Neural cell (in vitro differentiated cells): Measurements from ENCODE around the gene YWHAG. TPM values are rescaled to one million over a fixed set of nuclear protein-coding genes. Genes with fewer than 3 reads are reported as not detected.

ENCODE experiments used
- H2AFZ ChIP-seq: fragments of 200-600, 300-800 bp; sonication (generic), shearing (Covaris generic); 2 replicates; pipeline ENCODE4 v1.6.0; 2014; ENCODE audit warnings: low read depth, mild to moderate bottlenecking, antibody characterized with exemption, low read length, moderate library complexity
- H3F3A ChIP-seq: fragments of 200-600 bp; shearing (Covaris generic); 2 replicates; pipeline ENCODE4 v1.6.1; 2016; ENCODE audit warnings: mild to moderate bottlenecking, moderate library complexity, mixed read lengths, antibody characterized with exemption, low read length; ENCODE audit not compliant: insufficient read depth, poor library complexity, severe bottlenecking
- H3K27ac ChIP-seq: fragments of 200-600, 300-800 bp; sonication (generic), shearing (Covaris generic); 2 replicates; pipeline ENCODE4 v1.5.1; 2014; ENCODE audit warnings: mild to moderate bottlenecking, low read length, moderate library complexity
- H3K27me3 ChIP-seq: fragments of 300-800, 200-600 bp; sonication (generic), shearing (Covaris generic); 2 replicates; pipeline ENCODE4 v1.6.0; 2014; ENCODE audit warnings: mild to moderate bottlenecking, low read depth, low read length, moderate library complexity; ENCODE audit not compliant: insufficient read depth
- H3K36me3 ChIP-seq: fragments of 300-800, 200-600 bp; sonication (generic), shearing (Covaris generic); 2 replicates; pipeline ENCODE4 v1.5.1; 2014; ENCODE audit warnings: mild to moderate bottlenecking, antibody characterized with exemption, low read length, moderate library complexity; ENCODE audit not compliant: insufficient read depth
- H3K4me2 ChIP-seq: fragments of 300-800, 200-600 bp; sonication (generic), shearing (Covaris generic); 2 replicates; pipeline ENCODE4 v1.6.0; 2014; ENCODE audit warnings: mild to moderate bottlenecking, low read length
- H3K4me3 ChIP-seq: fragments of 300-800, 200-600 bp; sonication (generic), shearing (Covaris generic); 2 replicates; pipeline ENCODE4 v1.5.1; 2014; ENCODE audit warnings: mild to moderate bottlenecking, low read length, moderate library complexity
- H3K79me2 ChIP-seq: fragments of 200-600 bp; shearing (Covaris generic); replicated peaks from 2 replicates; pipeline ENCODE4 v1.6.0; 2014; ENCODE audit warnings: mild to moderate bottlenecking, low read length, moderate library complexity; ENCODE audit not compliant: insufficient read depth
- H3K9ac ChIP-seq: fragments of 300-800, 200-600 bp; sonication (generic), shearing (Covaris generic); 2 replicates; pipeline ENCODE4 v1.6.1; 2016; ENCODE audit warnings: mild to moderate bottlenecking, low read length, mixed read lengths
- H3K9me2 ChIP-seq: fragments of 200-600 bp; shearing (Covaris generic); 2 replicates; pipeline ENCODE4 v1.6.1; 2016; ENCODE audit warnings: mild to moderate bottlenecking, low read length, mixed read lengths; ENCODE audit not compliant: insufficient read depth
- H3K9me3 ChIP-seq: fragments of 200-600, 300-800 bp; sonication (generic), shearing (Covaris generic); 2 replicates; pipeline ENCODE4 v1.6.1; 2016; ENCODE audit warnings: mild to moderate bottlenecking, mixed run types, low read length, moderate library complexity, mixed read lengths
- H4K20me1 ChIP-seq: fragments of 200-600 bp; shearing (Covaris generic); 2 replicates; pipeline ENCODE4 v1.6.1; 2016; ENCODE audit warnings: mild to moderate bottlenecking, mixed run types; ENCODE audit not compliant: insufficient read depth
- CTCF ChIP-seq: fragments of 450-650 bp; IDR thresholded peaks from 2 replicates; pipeline ENCODE4 v1.5.1; 2014; ENCODE audit warnings: antibody characterized with exemption, mild to moderate bottlenecking, moderate library complexity; ENCODE audit not compliant: poor library complexity, severe bottlenecking
- EP300 ChIP-seq: fragments of 450-650 bp; conservative IDR thresholded peaks from 2 replicates; pipeline ENCODE4 v1.6.1; 2014; ENCODE audit warnings: antibody characterized with exemption, mild to moderate bottlenecking, moderate library complexity; ENCODE audit not compliant: poor library complexity, severe bottlenecking
- EZH2 ChIP-seq: fragments of 200-600, 300-800 bp; shearing (Covaris generic), sonication (generic); IDR thresholded peaks from 2 replicates; pipeline ENCODE4 v1.6.1; 2014; ENCODE audit warnings: antibody characterized with exemption, low read length, borderline replicate concordance, mild to moderate bottlenecking; ENCODE audit not compliant: insufficient read depth, poor library complexity, severe bottlenecking
- MXI1 ChIP-seq: fragments of 450-650 bp; conservative IDR thresholded peaks from 2 replicates; pipeline ENCODE4 v1.6.1; 2014; ENCODE audit warnings: antibody characterized with exemption, mild to moderate bottlenecking; ENCODE audit not compliant: poor library complexity, severe bottlenecking
- POLR2AphosphoS5 ChIP-seq: IDR thresholded peaks from 2 replicates; pipeline ENCODE4 v1.6.1; 2012
- RAD21 ChIP-seq: fragments of 450-650 bp; conservative IDR thresholded peaks from 2 replicates; pipeline ENCODE4 v1.6.1; 2014; ENCODE audit warnings: antibody characterized with exemption, mild to moderate bottlenecking, moderate library complexity
- REST ChIP-seq: IDR thresholded peaks from 2 replicates; pipeline ENCODE4 v1.6.1; 2012; ENCODE audit warnings: borderline replicate concordance
- SMC3 ChIP-seq: fragments of 450-650 bp; conservative IDR thresholded peaks from 2 replicates; pipeline ENCODE4 v1.6.1; 2014; ENCODE audit warnings: antibody characterized with exemption, mild to moderate bottlenecking, moderate library complexity; ENCODE audit not compliant: poor library complexity
- TAF1 ChIP-seq: IDR thresholded peaks from 2 replicates; pipeline ENCODE4 v1.6.1; 2012; ENCODE audit warnings: low read depth
- polyA plus RNA-seq: library from polyadenylated mRNA; depleted of rRNA; stranded (reverse); fragments of >200 nt; gene quantifications from 2 replicates; pipeline ENCODE4 v1.2.3, GENCODE V29; 2014

YWHAG gene
- polyA plus RNA-seq, 1 donor from 2014 or later, result 284 TPM

GRCh38 chr7:76278540-76278939, 80.3 kb downstream of the YWHAG start:
- no peak overlapping the region for H3K9ac ChIP-seq
- no peak overlapping the region for H3K27ac ChIP-seq
- no peaks in the 10 kb centered on the region for H3K9me3 ChIP-seq
- no peak overlapping the region for H3K4me2 ChIP-seq
- no peak overlapping the region for H2AFZ ChIP-seq
- peaks cover 56% of the 10 kb centered on the region for H3K27me3 ChIP-seq
- no peak for TF ChIP-seq CTCF
- no peak for TF ChIP-seq POLR2AphosphoS5
- TF ChIP-seq RAD21, result no peak
- TF ChIP-seq EZH2, result no peak
- TF ChIP-seq REST, result no peak
- TF ChIP-seq EP300, result no peak
- no peak for TF ChIP-seq SMC3
- TF ChIP-seq TAF1, result no peak
- TF ChIP-seq MXI1, result no peak
- H3K36me3 ChIP-seq, result no peaks in the 10 kb centered on the region
- no peak overlapping the region for H3K4me3 ChIP-seq
- H3K9me2 ChIP-seq, result no peaks in the 10 kb centered on the region
- H4K20me1 ChIP-seq, result no peaks in the 10 kb centered on the region
- H3F3A ChIP-seq, result no peaks in the 10 kb centered on the region
- H3K79me2 ChIP-seq, result no peaks in the 10 kb centered on the region

Other genes starting within 250 kb of the YWHAG start
- gene SRRM3, start 157.1 kb downstream of the YWHAG start, polyA plus RNA-seq, result 34.9 and 36.3 TPM in 2 replicates
- 1.4 and 1.8 TPM in 2 replicates for gene HSPB1, start 56.3 kb downstream of the YWHAG start, polyA plus RNA-seq
- gene SSC4D, start 50.7 kb upstream of the YWHAG start, polyA plus RNA-seq, result 2.5 TPM in 1 of 2 replicates, not detected in the other
- gene ZP3, start 66.0 kb upstream of the YWHAG start, polyA plus RNA-seq, result not detected in 2 replicates
- gene DTX2, start 102.7 kb upstream of the YWHAG start, polyA plus RNA-seq, result 2.3 and 2.4 TPM in 2 replicates
- gene UPK3B, start 151.6 kb upstream of the YWHAG start, polyA plus RNA-seq, result 0.88 TPM in 1 of 2 replicates, not detected in the other
- 0.81 and 1.2 TPM in 2 replicates for gene SPDYE16, start 184.3 kb upstream of the YWHAG start, polyA plus RNA-seq